Measurements from ENCODE around the gene AHNAK2.

- TF ChIP-seq CTCF (IDR thresholded peaks at IDR 0.05; ENCODE audit: low read length) = no peak
- TF ChIP-seq EZH2 (optimal IDR thresholded peaks at IDR 0.05; ENCODE audit: low read depth, low read length) = no peak
Measured at GRCh38 chr14:104966261-104966865, 11.8 kb downstream of the AHNAK2 start.

Data from MM.1S (cell line).